GM21825 (cell line): ENCODE measurements around the gene ZNF669.

Experiments used
- ATAC-seq: cut with Tn5 transposase; IDR thresholded peaks from one replicate; pipeline ENCODE4 v1.9.1; 2021; ENCODE audit warnings: mild to moderate bottlenecking, moderate library complexity; ENCODE audit not compliant: unreplicated experiment

The ZNF669 gene

GRCh38 chr1:247077213-247077612 lies 26.9 kb downstream of the ZNF669 start:
- ATAC-seq, result no peak

- no peak for ATAC-seq
These were observed 33.5 kb downstream of the ZNF669 start for GRCh38 chr1:247070645-247071044.

- no peak for ATAC-seq
These were observed 39.9 kb downstream of the ZNF669 start for GRCh38 chr1:247064304-247064703.

- no peak for ATAC-seq
These were observed 43.4 kb downstream of the ZNF669 start for GRCh38 chr1:247060771-247061170.

- no peak for ATAC-seq
These were observed 48.1 kb downstream of the ZNF669 start for GRCh38 chr1:247056071-247056470.

- ATAC-seq, result no peak
These were observed 49.2 kb downstream of the ZNF669 start for GRCh38 chr1:247054992-247055415.
